ENCODE measurements around the gene MPRIP. TPM values are rescaled to one million over a fixed set of nuclear protein-coding genes. Genes with fewer than 3 reads are reported as not detected.

MPRIP gene
- total RNA-seq, 4 donors from 2014 or later, result 122 to 207 (median 145) TPM

GRCh38 chr17:17170346-17170985 lies 128.2 kb downstream of the MPRIP start:
- peaks cover 4% of the 10 kb centered on the region for H3K4me1 ChIP-seq
- H3K4me3 ChIP-seq, result no peak overlapping the region
- peaks cover 84% of the 10 kb centered on the region for H3K36me3 ChIP-seq
- H3K27me3 ChIP-seq, result no peaks in the 10 kb centered on the region
- TF ChIP-seq, protein P1, sequence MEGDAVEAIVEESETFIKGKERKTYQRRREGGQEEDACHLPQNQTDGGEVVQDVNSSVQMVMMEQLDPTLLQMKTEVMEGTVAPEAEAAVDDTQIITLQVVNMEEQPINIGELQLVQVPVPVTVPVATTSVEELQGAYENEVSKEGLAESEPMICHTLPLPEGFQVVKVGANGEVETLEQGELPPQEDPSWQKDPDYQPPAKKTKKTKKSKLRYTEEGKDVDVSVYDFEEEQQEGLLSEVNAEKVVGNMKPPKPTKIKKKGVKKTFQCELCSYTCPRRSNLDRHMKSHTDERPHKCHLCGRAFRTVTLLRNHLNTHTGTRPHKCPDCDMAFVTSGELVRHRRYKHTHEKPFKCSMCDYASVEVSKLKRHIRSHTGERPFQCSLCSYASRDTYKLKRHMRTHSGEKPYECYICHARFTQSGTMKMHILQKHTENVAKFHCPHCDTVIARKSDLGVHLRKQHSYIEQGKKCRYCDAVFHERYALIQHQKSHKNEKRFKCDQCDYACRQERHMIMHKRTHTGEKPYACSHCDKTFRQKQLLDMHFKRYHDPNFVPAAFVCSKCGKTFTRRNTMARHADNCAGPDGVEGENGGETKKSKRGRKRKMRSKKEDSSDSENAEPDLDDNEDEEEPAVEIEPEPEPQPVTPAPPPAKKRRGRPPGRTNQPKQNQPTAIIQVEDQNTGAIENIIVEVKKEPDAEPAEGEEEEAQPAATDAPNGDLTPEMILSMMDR (IDR thresholded peaks at IDR 0.05), result no peak
- TF ChIP-seq POLR2AphosphoS5 (IDR thresholded peaks at IDR 0.05) (no peak), POLR2A (IDR thresholded peaks at IDR 0.05) (no peak), EP300 (IDR thresholded peaks at IDR 0.05) (no peak)
- 69% methylated on average over 9 of the region's 9 CpGs for WGBS
- DNase-seq (ENCODE audit: low spot score in 2 of 2), result no peak
- H3K27ac ChIP-seq, result no peak overlapping the region
- H3K9me3 ChIP-seq, result no peaks in the 10 kb centered on the region

DNA sequence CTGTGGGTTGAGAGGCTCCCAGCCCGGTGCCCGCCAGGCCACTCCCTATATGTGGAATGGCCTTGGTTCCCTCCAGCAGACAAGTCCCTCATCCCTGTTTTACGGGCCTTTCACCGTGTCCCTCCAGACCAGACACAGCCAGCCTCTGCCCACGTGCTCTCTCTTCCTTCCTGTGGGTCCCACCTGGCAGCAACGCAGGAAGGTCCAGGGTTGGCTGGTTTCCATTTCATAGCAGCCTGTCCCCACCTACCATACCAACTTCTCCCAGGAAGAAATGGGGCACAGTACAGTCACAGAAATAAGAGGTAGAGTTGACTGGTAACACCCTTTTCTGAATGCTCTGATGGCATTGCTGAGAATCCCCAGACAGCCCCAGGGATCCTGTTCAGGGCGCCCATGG lies 128.9 kb downstream of the MPRIP start:
- no peak for DNase-seq (ENCODE audit: low spot score in 2 of 2)
- 91% methylated on average over 7 of the region's 7 CpGs for WGBS

GRCh38 chr17:17172001-17172939 lies 130.0 kb downstream of the MPRIP start:
- H3K4me1 ChIP-seq, result peaks cover 4% of the 10 kb centered on the region
- no peaks in the 10 kb centered on the region for H3K9me3 ChIP-seq
- no peaks in the 10 kb centered on the region for H3K27me3 ChIP-seq
- no peak overlapping the region for H3K27ac ChIP-seq
- peaks cover 84% of the 10 kb centered on the region for H3K36me3 ChIP-seq
- 81% methylated on average over 22 of the region's 26 CpGs for WGBS
- DNase-seq (ENCODE audit: low spot score in 2 of 2), result peak in 1 of 2 donors; percentile 73
- H3K4me3 ChIP-seq, result no peak overlapping the region
- TF ChIP-seq, protein P1 (IDR thresholded peaks at IDR 0.05), result no peak
- TF ChIP-seq EP300 (IDR thresholded peaks at IDR 0.05), result no peak
- TF ChIP-seq POLR2AphosphoS5 (IDR thresholded peaks at IDR 0.05), result no peak
- TF ChIP-seq POLR2A (IDR thresholded peaks at IDR 0.05), result no peak

More for the DNA sequence above, 128.9 kb downstream of the MPRIP start:
- peaks cover 4% of the 10 kb centered on the region for H3K4me1 ChIP-seq
- no peak for TF ChIP-seq POLR2A (IDR thresholded peaks at IDR 0.05)
- H3K9me3 ChIP-seq, result no peaks in the 10 kb centered on the region
- peaks cover 84% of the 10 kb centered on the region for H3K36me3 ChIP-seq
- H3K27me3 ChIP-seq, result no peaks in the 10 kb centered on the region
- H3K27ac ChIP-seq, result no peak overlapping the region
- H3K4me3 ChIP-seq, result no peak overlapping the region

DNA sequence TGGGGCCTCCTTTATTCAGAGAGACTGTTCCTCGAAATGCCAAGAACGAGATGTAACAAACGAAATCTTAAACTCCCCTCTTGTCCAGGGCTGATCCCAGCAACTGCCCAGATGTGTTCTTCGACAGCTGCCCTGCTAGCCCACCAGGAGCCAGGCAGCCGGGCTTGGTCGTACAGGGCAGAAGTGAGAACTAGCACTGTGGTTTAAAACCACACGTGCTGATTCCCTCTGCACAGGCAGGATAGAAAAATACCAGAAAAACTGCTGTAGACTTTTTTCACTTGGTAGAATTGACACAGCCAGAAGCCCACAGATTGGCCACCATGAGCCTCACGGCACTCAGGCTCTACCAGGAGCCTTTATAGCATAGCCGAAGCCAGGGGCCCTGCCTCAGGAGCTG lies 130.7 kb downstream of the MPRIP start:
- 84% methylated on average over 9 of the region's 9 CpGs for WGBS
- Histone ChIP-seq H3K4me3 (no peak overlapping the region), H3K36me3 (peaks cover 85% of the 10 kb centered on the region), H3K4me1 (peaks cover 4% of the 10 kb centered on the region), H3K9me3 (no peaks in the 10 kb centered on the region), H3K27ac (no peak overlapping the region), H3K27me3 (no peaks in the 10 kb centered on the region)
- TF ChIP-seq EP300 (IDR thresholded peaks at IDR 0.05), result no peak
- TF ChIP-seq, protein P1 (IDR thresholded peaks at IDR 0.05), result no peak
- no peak for TF ChIP-seq POLR2AphosphoS5 (IDR thresholded peaks at IDR 0.05)
- DNase-seq (ENCODE audit: low spot score in 2 of 2), result no peak

DNA sequence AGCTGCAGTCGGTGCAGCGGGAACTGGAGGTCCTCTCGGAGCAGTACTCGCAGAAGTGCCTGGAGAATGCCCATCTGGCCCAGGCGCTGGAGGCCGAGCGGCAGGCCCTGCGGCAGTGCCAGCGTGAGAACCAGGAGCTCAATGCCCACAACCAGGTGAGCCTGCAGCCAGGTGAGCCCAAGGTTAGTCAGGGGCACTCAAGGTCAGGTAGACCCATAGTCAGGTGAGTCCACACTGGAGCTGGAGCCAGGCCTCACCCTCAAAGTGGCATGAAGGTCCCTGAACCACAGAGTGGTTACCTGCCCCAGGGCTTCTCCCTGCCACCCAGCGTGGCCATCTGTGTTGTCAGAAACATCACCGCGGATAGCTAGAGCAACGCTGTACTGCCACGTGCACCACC lies 131.7 kb downstream of the MPRIP start:
- H3K27me3 ChIP-seq, result no peaks in the 10 kb centered on the region
- DNase-seq (ENCODE audit: low spot score in 2 of 2), result no peak
- H3K9me3 ChIP-seq, result no peaks in the 10 kb centered on the region
- H3K4me3 ChIP-seq, result no peak overlapping the region
- peaks cover 85% of the 10 kb centered on the region for H3K36me3 ChIP-seq
- peaks cover 4% of the 10 kb centered on the region for H3K4me1 ChIP-seq
- 94% methylated on average over 5 of the region's 14 CpGs for WGBS
- H3K27ac ChIP-seq, result no peak overlapping the region
- TF ChIP-seq POLR2AphosphoS5 (IDR thresholded peaks at IDR 0.05), result no peak
- TF ChIP-seq, protein P1 (IDR thresholded peaks at IDR 0.05), result no peak
- TF ChIP-seq POLR2A (IDR thresholded peaks at IDR 0.05), result no peak
- TF ChIP-seq EP300 (IDR thresholded peaks at IDR 0.05), result no peak
